GM18909 (cell line): ENCODE measurements around the gene ARAP3.

Experiments used
- ATAC-seq: cut with Tn5 transposase; IDR thresholded peaks from one replicate; pipeline ENCODE4 v1.9.1; 2021; ENCODE audit warnings: mild to moderate bottlenecking; ENCODE audit not compliant: unreplicated experiment, poor library complexity

ARAP3 gene

GRCh38 chr5:141674747-141675146, 7.3 kb downstream of the ARAP3 start:
- ATAC-seq, result no peak

DNA sequence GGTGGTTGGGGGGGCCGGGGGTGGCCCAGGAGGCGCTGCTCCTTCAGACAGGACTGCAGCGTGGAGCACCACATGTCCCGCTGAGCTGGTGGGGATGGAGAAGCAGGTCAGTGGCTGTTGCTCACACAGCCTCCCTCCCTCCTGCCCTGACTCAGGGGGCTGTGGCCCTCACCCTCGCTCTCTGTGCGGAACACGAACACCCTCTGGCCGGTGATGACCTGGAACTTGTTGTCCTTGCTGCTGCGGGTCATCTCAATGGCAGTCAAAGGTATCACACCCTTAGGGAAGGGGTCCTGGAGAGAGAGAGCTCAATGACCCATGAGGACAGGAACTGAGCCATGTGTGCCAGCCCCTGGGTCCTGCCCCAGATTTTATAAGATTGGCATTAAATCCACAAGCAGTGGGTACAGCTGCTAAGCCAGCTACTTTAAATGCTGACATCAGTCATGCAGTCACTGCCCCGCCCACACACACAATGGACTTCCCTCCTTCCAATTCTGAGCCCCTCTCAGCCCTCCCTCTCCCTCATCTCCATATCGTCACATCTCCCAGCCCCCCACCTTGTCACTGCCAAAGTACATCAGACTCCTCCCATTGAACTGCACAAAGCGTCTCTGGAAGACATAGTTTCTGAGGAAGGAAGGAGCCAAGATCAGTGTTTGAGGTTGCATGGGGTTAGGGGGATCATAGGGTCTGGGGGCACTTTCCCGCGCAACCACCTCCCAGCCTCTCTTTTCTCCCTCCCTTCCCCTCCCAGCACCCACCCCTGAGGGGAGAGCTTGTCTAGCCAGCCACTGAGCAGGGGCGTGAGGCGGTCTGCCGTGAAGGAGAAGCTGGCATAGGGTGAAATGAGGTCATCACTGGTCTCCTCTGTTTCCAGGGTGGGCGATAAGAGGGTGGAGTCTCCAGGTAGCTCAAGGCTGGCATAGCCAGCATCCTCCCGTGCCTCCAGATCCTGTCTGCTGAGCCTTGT, 8.9 kb downstream of the ARAP3 start:
- ATAC-seq, result no peak

GRCh38 chr5:141672071-141672840, 9.8 kb downstream of the ARAP3 start:
- no peak for ATAC-seq

- no peak for ATAC-seq
Measured at GRCh38 chr5:141669520-141669919, 12.5 kb downstream of the ARAP3 start.

GRCh38 chr5:141668601-141669265, 13.3 kb downstream of the ARAP3 start:
- ATAC-seq, result no peak

- ATAC-seq, result no peak
Measured at GRCh38 chr5:141665995-141666940, 15.8 kb downstream of the ARAP3 start.

DNA sequence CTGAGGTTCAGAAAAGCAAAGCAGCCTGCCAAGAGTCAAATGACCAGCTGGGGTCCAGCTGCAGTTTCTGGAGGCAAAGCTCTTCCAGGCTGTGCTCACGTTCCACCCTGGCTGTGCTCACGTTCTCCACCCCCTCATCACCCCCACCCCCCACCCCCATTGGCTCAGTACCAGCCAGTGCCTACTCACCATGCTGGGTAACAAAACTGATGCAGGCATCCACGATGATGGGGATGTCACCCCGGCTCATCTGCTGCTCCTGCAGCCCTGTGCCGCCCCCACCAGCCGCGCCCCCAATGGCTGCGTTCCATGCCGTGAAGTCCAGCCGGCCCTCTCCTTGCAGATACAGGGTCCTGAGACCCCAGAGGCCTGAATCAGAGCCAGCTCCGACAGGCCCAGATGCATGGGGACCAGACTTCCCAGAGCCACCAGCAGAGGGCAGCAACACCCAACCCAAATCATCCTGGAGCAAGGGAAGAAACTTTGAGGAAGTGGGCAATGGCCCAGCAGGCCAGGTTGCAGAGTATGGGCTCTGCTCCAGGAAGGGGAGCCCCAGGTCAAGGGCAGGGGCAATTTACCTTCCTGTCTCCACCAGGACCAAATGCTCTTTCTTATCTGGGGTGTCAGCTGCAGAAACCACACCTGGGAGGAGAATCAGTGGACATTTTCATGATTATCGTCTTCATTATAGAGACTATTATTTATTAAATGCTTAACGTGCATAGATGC, 17.1 kb downstream of the ARAP3 start:
- ATAC-seq, result peak; percentile 89

GRCh38 chr5:141663506-141663905, 18.5 kb downstream of the ARAP3 start:
- ATAC-seq, result no peak

GRCh38 chr5:141662028-141662427, 20.0 kb downstream of the ARAP3 start:
- ATAC-seq, result no peak

- ATAC-seq, result peak; percentile 68
Measured at GRCh38 chr5:141657937-141658545, 24.0 kb downstream of the ARAP3 start.

DNA sequence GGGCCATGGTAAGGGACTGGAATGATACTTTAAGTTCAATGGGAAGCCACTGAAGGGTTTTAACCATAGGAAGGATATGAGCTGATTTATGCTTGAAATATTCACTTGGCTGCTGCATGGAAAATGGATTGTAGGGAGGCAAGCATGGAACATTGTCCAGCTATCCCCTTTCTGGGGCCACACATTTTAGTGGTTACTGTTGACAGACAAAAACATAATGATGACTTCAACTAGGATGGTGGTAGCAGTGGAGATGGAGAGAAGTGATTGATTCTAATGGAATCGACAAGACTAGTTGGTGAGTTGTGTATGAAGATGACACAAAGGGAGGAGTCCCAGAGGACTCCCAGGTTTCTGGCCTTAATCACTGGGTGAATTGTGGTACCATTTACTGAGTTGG, 24.6 kb downstream of the ARAP3 start:
- ATAC-seq, result no peak

GRCh38 chr5:141656396-141656795, 25.6 kb downstream of the ARAP3 start:
- ATAC-seq, result no peak

DNA sequence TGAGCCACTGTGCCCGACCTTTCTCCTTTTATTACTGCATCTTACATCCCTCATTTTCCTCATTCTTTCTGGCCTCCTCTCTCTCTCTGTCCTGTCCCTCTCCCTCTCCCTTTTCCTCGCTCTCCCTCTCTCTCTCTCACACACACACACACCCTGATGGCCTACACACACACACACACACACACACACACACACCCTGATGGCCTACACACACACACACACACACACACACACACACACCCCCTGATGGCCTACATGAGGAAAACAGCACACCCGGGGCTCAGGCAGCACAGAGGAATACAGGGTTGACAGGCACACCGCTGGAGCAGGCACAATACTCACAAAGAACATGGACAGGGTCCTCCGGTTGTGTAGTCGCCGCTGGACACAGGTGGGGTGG, 27.0 kb downstream of the ARAP3 start:
- no peak for ATAC-seq

- no peak for ATAC-seq
Measured at GRCh38 chr5:141654298-141654697, 27.7 kb downstream of the ARAP3 start.

DNA sequence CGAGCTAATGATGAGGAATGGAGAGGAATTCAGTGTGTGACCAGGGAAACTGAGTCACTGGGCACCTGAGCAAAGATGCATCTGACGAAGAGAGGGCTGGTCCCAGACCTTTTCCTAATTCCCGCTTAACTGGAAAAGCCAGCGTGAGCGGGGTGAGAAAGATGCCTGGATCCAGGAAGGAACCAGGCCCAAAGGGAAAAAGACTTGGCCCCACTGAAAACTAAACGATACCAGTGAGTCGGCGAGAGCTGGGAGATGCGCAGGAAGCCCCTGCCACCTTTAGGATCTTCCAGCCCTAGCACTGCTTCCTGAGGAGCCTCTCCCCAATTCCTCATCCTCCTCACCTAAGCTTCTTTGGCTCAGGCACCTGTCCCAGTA, 30.3 kb downstream of the ARAP3 start:
- ATAC-seq, result no peak

GRCh38 chr5:141650851-141651727, 30.9 kb downstream of the ARAP3 start, which contains the start of gene FCHSD1:
TSS of gene FCHSD1 (minus strand) at chr5:141651418. CDS start at chr5:141651368, 50 bp downstream.
- peak; percentile 96 for ATAC-seq

GRCh38 chr5:141649972-141650371, 32.1 kb downstream of the ARAP3 start:
- no peak for ATAC-seq
